IMR-90 (cell line): ENCODE measurements around the gene CALN1. TPM values are rescaled to one million over a fixed set of nuclear protein-coding genes. Genes with fewer than 3 reads are reported as not detected.

Experiments
- ATAC-seq: fragments of 200-7000 bp; cut with Tn5 transposase; 2 replicates; pipeline ENCODE4 v1.9.1; 2020; ENCODE audit warnings: low read depth, mild to moderate bottlenecking, moderate library complexity
- BruUV-seq: library from RNA; stranded (reverse); fragments of 400-500 nt; replicated peaks from 2 replicates; lab custom pipeline; 2021; lab: Mats Ljungman, UMichigan
- CTCF ChIA-PET: fragments of 300-600 bp; formaldehyde crosslinking; extraction: SDS; loops from one replicate; lab custom pipeline; 2021; ENCODE audit warnings: antibody characterized with exemption; lab: Yijun Ruan, JAX
- POLR2A ChIA-PET: fragments of 300-600 bp; sonication (Branson Sonifier 250); formaldehyde crosslinking; loops from one replicate; lab custom pipeline; 2022; ENCODE audit warnings: antibody characterized with exemption; ENCODE audit not compliant: unreplicated experiment; lab: Charles Lee
- DNase-seq: peaks from one replicate; pipeline ENCODE4 v3.0.0; 2013
- H2AFZ ChIP-seq: replicated peaks from 2 replicates; pipeline ENCODE3; 2013; ENCODE audit warnings: low read length, mild to moderate bottlenecking; ENCODE audit not compliant: poor library complexity
- H2AK5ac ChIP-seq: 2 replicates; pipeline ENCODE4 v1.6.1; 2013; ENCODE audit warnings: low read depth, low read length, inconsistent platforms
- H2AK9ac ChIP-seq: replicated peaks from 2 replicates; pipeline ENCODE3; 2013; ENCODE audit warnings: mild to moderate bottlenecking, low read depth, low read length, moderate library complexity; ENCODE audit not compliant: poor library complexity
- H2BK120ac ChIP-seq: 2 replicates; pipeline ENCODE4 v1.6.1; 2013; ENCODE audit warnings: low read depth, low read length, inconsistent platforms
- H2BK15ac ChIP-seq: 3 replicates; pipeline ENCODE4 v1.6.1; 2013; ENCODE audit warnings: low read depth, low read length, inconsistent platforms
- H2BK20ac ChIP-seq: 2 replicates; pipeline ENCODE4 v1.6.1; 2013; ENCODE audit warnings: low read depth, mild to moderate bottlenecking, inconsistent platforms, low read length, moderate library complexity
- H2BK5ac ChIP-seq: 2 replicates; pipeline ENCODE4 v1.6.1; 2013; ENCODE audit warnings: mild to moderate bottlenecking, low read depth, low read length, inconsistent platforms; ENCODE audit not compliant: poor library complexity, severe bottlenecking
- H3K14ac ChIP-seq: replicated peaks from 2 replicates; pipeline ENCODE4 v1.6.1; 2013; ENCODE audit warnings: low read depth, low read length, inconsistent platforms
- H3K18ac ChIP-seq: 2 replicates; pipeline ENCODE4 v1.6.1; 2013; ENCODE audit warnings: low read depth, low read length, control low read depth
- H3K23ac ChIP-seq: 2 replicates; pipeline ENCODE4 v1.6.1; 2013; ENCODE audit warnings: low read depth, low read length, inconsistent platforms
- H3K27ac ChIP-seq: 2 replicates; pipeline ENCODE4 v1.5.1; 2013; ENCODE audit warnings: mild to moderate bottlenecking, control low read depth, low read length; ENCODE audit not compliant: insufficient read depth
- H3K27me3 ChIP-seq: 2 replicates; pipeline ENCODE4 v1.6.1; 2013; ENCODE audit warnings: low read length; ENCODE audit not compliant: control insufficient read depth, insufficient read depth
- H3K36me3 ChIP-seq: 2 replicates; pipeline ENCODE4 v1.6.1; 2013; ENCODE audit warnings: low read length, mixed read lengths; ENCODE audit not compliant: control insufficient read depth, insufficient read depth
- H3K4ac ChIP-seq: 2 replicates; pipeline ENCODE4 v1.6.1; 2013; ENCODE audit warnings: low read depth, low read length, inconsistent platforms
- H3K4me1 ChIP-seq: 2 replicates; pipeline ENCODE4 v1.6.1; 2013; ENCODE audit warnings: low read length, mixed read lengths; ENCODE audit not compliant: control insufficient read depth, insufficient read depth
- H3K4me2 ChIP-seq: 2 replicates; pipeline ENCODE4 v1.6.1; 2013; ENCODE audit warnings: low read depth, mild to moderate bottlenecking, control low read depth, low read length, moderate library complexity
- H3K4me3 ChIP-seq: 2 replicates; pipeline ENCODE4 v1.5.1; 2013; ENCODE audit warnings: low read depth, mild to moderate bottlenecking, control low read depth, low read length, moderate library complexity; ENCODE audit not compliant: insufficient read depth
- H3K56ac ChIP-seq: 2 replicates; pipeline ENCODE4 v1.6.1; 2013; ENCODE audit warnings: low read length, inconsistent platforms; ENCODE audit not compliant: insufficient read depth; ENCODE audit errors: extremely low read depth
- H3K79me1 ChIP-seq, 2 experiments: 2 replicates each; pipeline ENCODE4 v1.6.1; 2013; ENCODE audit warnings: low read length in 2 of 2, inconsistent platforms in 1 of 2, low read depth in 1 of 2
- H3K9ac ChIP-seq: 2 replicates; pipeline ENCODE4 v1.6.1; 2013; ENCODE audit warnings: low read depth, low read length, control low read depth
- H3K9me1 ChIP-seq: 2 replicates; pipeline ENCODE4 v1.6.1; 2013; ENCODE audit warnings: low read length, inconsistent platforms; ENCODE audit not compliant: insufficient read depth
- H3K9me3 ChIP-seq: 2 replicates; pipeline ENCODE4 v1.6.1; 2013; ENCODE audit warnings: low read length; ENCODE audit not compliant: control insufficient read depth, insufficient read depth
- H4K20me1 ChIP-seq: 2 replicates; pipeline ENCODE4 v1.6.1; 2013; ENCODE audit warnings: low read length, inconsistent platforms; ENCODE audit not compliant: insufficient read depth
- H4K5ac ChIP-seq: 2 replicates; pipeline ENCODE4 v1.6.1; 2013; ENCODE audit warnings: mild to moderate bottlenecking, low read depth, low read length, control low read depth
- H4K8ac ChIP-seq, 2 experiments: 2 replicates each; pipeline ENCODE4 v1.6.1; 2013; ENCODE audit warnings: low read depth in 2 of 2, low read length in 2 of 2, control low read depth in 1 of 2, inconsistent platforms in 1 of 2
- H4K91ac ChIP-seq: 2 replicates; pipeline ENCODE4 v1.6.1; 2013; ENCODE audit warnings: low read depth, low read length, inconsistent platforms; ENCODE audit not compliant: insufficient read depth
- BHLHE40 ChIP-seq: fragments of 150-350 bp; IDR thresholded peaks from 2 replicates; pipeline ENCODE4 v1.6.1; 2016; ENCODE audit warnings: mild to moderate bottlenecking, low read depth, low read length
- CEBPB ChIP-seq: IDR thresholded peaks from 2 replicates; pipeline ENCODE4 v1.6.1; 2012; ENCODE audit warnings: low read depth, low read length, improper control_type of control experiment
- CHD1 ChIP-seq: IDR thresholded peaks from 2 replicates; pipeline ENCODE4 v1.6.1; 2012; ENCODE audit warnings: low read depth, low read length, improper control_type of control experiment
- FOS ChIP-seq: fragments of 150-350 bp; IDR thresholded peaks from 2 replicates; pipeline ENCODE4 v1.6.1; 2016; ENCODE audit warnings: low read depth, low read length
- MAFK ChIP-seq: IDR thresholded peaks from 2 replicates; pipeline ENCODE4 v1.6.1; 2012; ENCODE audit warnings: low read depth, low read length, improper control_type of control experiment
- MAZ ChIP-seq: IDR thresholded peaks from 2 replicates; pipeline ENCODE4 v1.6.1; 2012; ENCODE audit warnings: low read depth, mild to moderate bottlenecking, low read length, improper control_type of control experiment, moderate library complexity, borderline replicate concordance
- MXI1 ChIP-seq: IDR thresholded peaks from 2 replicates; pipeline ENCODE4 v1.6.1; 2012; ENCODE audit warnings: low read depth, mild to moderate bottlenecking, low read length, moderate library complexity, borderline replicate concordance
- NFE2L2 ChIP-seq: fragments of 150-350 bp; IDR thresholded peaks from 2 replicates; pipeline ENCODE4 v1.6.1; 2016; ENCODE audit warnings: low read depth, mild to moderate bottlenecking, low read length
- POLR2A ChIP-seq: IDR thresholded peaks from 2 replicates; pipeline ENCODE4 v1.6.1; 2012; ENCODE audit warnings: mild to moderate bottlenecking, low read depth, low read length
- RAD21 ChIP-seq: IDR thresholded peaks from 2 replicates; pipeline ENCODE4 v1.6.1; 2012; ENCODE audit warnings: low read length, improper control_type of control experiment
- RCOR1 ChIP-seq: IDR thresholded peaks from 2 replicates; pipeline ENCODE4 v1.6.1; 2012; ENCODE audit warnings: mild to moderate bottlenecking, low read length, improper control_type of control experiment; ENCODE audit not compliant: insufficient replicate concordance
- RFX5 ChIP-seq: IDR thresholded peaks from 2 replicates; pipeline ENCODE4 v1.8.0; 2012; ENCODE audit warnings: low read depth, mild to moderate bottlenecking, low read length, moderate library complexity
- SMC3 ChIP-seq: fragments of 150-350 bp; IDR thresholded peaks from 2 replicates; pipeline ENCODE4 v1.6.1; 2016; ENCODE audit warnings: low read depth, mild to moderate bottlenecking, antibody characterized with exemption, low read length, moderate library complexity
- WGBS, 2 experiments: methylation state at CpG; one replicate each; pipeline versions ENCODE4 v1.1.5 to v1.1.7; 2013; ENCODE audit warnings: missing lambda C conversion rate in 2 of 2; ENCODE audit not compliant: insufficient read length in 1 of 2; ENCODE audit errors: extremely low coverage in 2 of 2; 5-methylcytosine and 5-hydroxymethylcytosine counted together
- dilution Hi-C: fragments of 300-500 bp; cut with HindIII; formaldehyde crosslinking; loops from one replicate; pipeline ENCODE4 v1.14.3; 2018; ENCODE audit warnings: low sequenced_read_pairs; ENCODE audit not compliant: unreplicated experiment
- in situ Hi-C: fragments of 300-500 bp; cut with MboI; formaldehyde crosslinking; loops from 3 replicates; pipeline ENCODE4 v1.14.3; 2019; ENCODE audit warnings: low sequenced_read_pairs, inconsistent platforms, mixed read lengths
- intact Hi-C: fragments of 100-400 bp; cut with micrococcal nuclease; formaldehyde crosslinking; loops from 2 replicates; pipeline ENCODE4 v1.10.0; 2022
- polyA plus RNA-seq, 3 experiments: library from polyadenylated mRNA; depleted of rRNA; stranded (reverse); fragments of >200 nt; gene quantifications; 2 replicates each; pipeline ENCODE4 v1.2.3, GENCODE V29; 2012; ENCODE audit warnings: low replicate concordance in 1 of 3
- total RNA-seq: library from RNA; depleted of rRNA; stranded (reverse); fragments of >200 nt; gene quantifications from 2 replicates; pipeline ENCODE4 v1.2.3, GENCODE V29; 2012
- TF ChIP-seq, protein P1 (sequence below): fragments of 150-350 bp; IDR thresholded peaks from 2 replicates; pipeline ENCODE4 v1.6.1; 2016; ENCODE audit warnings: low read depth, mild to moderate bottlenecking, low read length, moderate library complexity, borderline replicate concordance
- TF ChIP-seq, protein P2 (sequence below): fragments of 150-350 bp; IDR thresholded peaks from 2 replicates; pipeline ENCODE4 v1.6.1; 2017; ENCODE audit warnings: mild to moderate bottlenecking, antibody characterized with exemption, low read length, low read depth
- TF ChIP-seq, protein P3 (sequence below): conservative IDR thresholded peaks from 2 replicates; pipeline ENCODE4 v1.5.1; 2012; ENCODE audit warnings: mild to moderate bottlenecking, low read depth, low read length, improper control_type of control experiment

The CALN1 gene
- total and polyA plus RNA-seq, 2 of the 4 experiments (the other 2 are of a cell fraction) = not detected

DNA sequence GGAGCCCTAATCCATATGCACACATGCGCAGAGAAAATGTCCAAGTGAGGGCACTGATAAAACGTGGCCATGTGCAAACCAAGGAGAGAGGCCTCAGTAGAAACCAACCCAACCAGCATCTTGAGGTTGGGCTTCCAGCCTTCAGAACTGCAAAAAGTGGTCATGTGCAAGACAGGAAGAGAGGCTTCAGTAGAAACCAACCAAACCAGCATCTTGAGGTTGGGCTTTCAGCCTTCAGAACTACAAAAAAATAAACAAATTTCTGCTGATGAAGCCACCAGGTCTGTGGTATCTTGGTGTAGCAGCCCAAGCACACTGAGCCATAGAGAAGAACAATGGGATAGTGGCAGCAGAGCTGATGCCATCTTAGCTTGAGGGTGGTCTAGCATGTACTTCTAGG lies 371.5 kb downstream of the CALN1 start:
- Histone ChIP-seq H4K20me1 (no peaks in the 10 kb centered on the region), H2BK120ac (no peak overlapping the region), H3K18ac (no peak overlapping the region), H3K4me2 (no peak overlapping the region), H3K14ac (no peak overlapping the region), H3K9me3 (peaks cover 21% of the 10 kb centered on the region), H3K23ac (no peak overlapping the region), H2BK20ac (no peak overlapping the region), H3K27me3 (no peaks in the 10 kb centered on the region), H3K4me3 (no peak overlapping the region), H2AK5ac (no peak overlapping the region), H3K79me1 (no peaks in the 10 kb centered on the region), H3K27ac (no peak overlapping the region), H3K4ac (no peak overlapping the region), H4K91ac (no peak overlapping the region), H2BK15ac (no peak overlapping the region), H3K9me1 (no peaks in the 10 kb centered on the region), H3K36me3 (no peaks in the 10 kb centered on the region), H3K4me1 (no peaks in the 10 kb centered on the region), H4K8ac (no peak overlapping the region), H4K5ac (no peak overlapping the region), H3K9ac (no peak overlapping the region), H3K56ac (no peak overlapping the region), H2AK9ac (no peak overlapping the region), H2AFZ (no peak overlapping the region), H2BK5ac (no peak overlapping the region)
- ChIA-PET CTCF (no interaction called here), POLR2A (no interaction called here)
- WGBS, 2 experiments = no CpG with 5 or more reads among the region's 2 CpGs
- intact Hi-C loops = no loop called here
- no TSS peak for BruUV-seq
- dilution Hi-C loops = no loop called here
- no peak for ATAC-seq
- DNase-seq = no peak
- in situ Hi-C loops = no loop called here
- no peak for TF ChIP-seq MAZ
- TF ChIP-seq, protein P1, sequence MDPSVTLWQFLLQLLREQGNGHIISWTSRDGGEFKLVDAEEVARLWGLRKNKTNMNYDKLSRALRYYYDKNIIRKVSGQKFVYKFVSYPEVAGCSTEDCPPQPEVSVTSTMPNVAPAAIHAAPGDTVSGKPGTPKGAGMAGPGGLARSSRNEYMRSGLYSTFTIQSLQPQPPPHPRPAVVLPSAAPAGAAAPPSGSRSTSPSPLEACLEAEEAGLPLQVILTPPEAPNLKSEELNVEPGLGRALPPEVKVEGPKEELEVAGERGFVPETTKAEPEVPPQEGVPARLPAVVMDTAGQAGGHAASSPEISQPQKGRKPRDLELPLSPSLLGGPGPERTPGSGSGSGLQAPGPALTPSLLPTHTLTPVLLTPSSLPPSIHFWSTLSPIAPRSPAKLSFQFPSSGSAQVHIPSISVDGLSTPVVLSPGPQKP = no peak
- TF ChIP-seq, protein P2, sequence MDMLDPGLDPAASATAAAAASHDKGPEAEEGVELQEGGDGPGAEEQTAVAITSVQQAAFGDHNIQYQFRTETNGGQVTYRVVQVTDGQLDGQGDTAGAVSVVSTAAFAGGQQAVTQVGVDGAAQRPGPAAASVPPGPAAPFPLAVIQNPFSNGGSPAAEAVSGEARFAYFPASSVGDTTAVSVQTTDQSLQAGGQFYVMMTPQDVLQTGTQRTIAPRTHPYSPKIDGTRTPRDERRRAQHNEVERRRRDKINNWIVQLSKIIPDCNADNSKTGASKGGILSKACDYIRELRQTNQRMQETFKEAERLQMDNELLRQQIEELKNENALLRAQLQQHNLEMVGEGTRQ = no peak
- TF ChIP-seq MAFK = no peak
- TF ChIP-seq CHD1 = no peak
- no peak for TF ChIP-seq MXI1
- no peak for TF ChIP-seq SMC3
- no peak for TF ChIP-seq POLR2A
- no peak for TF ChIP-seq FOS
- no peak for TF ChIP-seq RFX5
- no peak for TF ChIP-seq RAD21
- no peak for TF ChIP-seq RCOR1
- TF ChIP-seq CEBPB = no peak
- TF ChIP-seq NFE2L2 = no peak
- no peak for TF ChIP-seq BHLHE40
- TF ChIP-seq, protein P3, sequence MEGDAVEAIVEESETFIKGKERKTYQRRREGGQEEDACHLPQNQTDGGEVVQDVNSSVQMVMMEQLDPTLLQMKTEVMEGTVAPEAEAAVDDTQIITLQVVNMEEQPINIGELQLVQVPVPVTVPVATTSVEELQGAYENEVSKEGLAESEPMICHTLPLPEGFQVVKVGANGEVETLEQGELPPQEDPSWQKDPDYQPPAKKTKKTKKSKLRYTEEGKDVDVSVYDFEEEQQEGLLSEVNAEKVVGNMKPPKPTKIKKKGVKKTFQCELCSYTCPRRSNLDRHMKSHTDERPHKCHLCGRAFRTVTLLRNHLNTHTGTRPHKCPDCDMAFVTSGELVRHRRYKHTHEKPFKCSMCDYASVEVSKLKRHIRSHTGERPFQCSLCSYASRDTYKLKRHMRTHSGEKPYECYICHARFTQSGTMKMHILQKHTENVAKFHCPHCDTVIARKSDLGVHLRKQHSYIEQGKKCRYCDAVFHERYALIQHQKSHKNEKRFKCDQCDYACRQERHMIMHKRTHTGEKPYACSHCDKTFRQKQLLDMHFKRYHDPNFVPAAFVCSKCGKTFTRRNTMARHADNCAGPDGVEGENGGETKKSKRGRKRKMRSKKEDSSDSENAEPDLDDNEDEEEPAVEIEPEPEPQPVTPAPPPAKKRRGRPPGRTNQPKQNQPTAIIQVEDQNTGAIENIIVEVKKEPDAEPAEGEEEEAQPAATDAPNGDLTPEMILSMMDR = no peak
